Measurements from ENCODE around the gene ADCY4.

DNA sequence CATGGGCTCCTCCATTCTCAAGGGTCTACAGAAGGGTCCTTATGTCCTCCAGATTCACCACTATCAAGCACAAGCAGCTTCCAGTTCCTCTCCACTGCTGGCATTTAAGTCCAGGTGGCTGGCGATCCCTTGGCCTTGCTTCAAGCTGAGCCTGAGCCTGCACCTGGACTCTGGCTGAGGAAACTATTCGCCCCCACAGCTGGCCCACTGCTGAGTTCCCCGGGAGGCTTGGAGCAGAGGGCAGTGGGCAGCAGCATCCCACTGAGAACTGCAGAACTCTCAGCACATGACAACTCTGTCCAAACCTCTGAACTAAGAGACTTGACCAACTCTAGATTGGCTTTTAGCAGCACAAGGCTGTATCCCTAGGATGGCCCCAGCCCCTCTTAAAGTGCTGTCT is 52.1 kb downstream of the ADCY4 start:
- TF ChIP-seq, protein P1, sequence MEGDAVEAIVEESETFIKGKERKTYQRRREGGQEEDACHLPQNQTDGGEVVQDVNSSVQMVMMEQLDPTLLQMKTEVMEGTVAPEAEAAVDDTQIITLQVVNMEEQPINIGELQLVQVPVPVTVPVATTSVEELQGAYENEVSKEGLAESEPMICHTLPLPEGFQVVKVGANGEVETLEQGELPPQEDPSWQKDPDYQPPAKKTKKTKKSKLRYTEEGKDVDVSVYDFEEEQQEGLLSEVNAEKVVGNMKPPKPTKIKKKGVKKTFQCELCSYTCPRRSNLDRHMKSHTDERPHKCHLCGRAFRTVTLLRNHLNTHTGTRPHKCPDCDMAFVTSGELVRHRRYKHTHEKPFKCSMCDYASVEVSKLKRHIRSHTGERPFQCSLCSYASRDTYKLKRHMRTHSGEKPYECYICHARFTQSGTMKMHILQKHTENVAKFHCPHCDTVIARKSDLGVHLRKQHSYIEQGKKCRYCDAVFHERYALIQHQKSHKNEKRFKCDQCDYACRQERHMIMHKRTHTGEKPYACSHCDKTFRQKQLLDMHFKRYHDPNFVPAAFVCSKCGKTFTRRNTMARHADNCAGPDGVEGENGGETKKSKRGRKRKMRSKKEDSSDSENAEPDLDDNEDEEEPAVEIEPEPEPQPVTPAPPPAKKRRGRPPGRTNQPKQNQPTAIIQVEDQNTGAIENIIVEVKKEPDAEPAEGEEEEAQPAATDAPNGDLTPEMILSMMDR (IDR thresholded peaks at IDR 0.05) = no peak
- no peak for TF ChIP-seq POLR2A (IDR thresholded peaks at IDR 0.05)

All from testis (tissue), 2 donors.